ENCODE data around the gene PPFIBP2.

PPFIBP2 gene

GRCh38 chr11:7546324-7546791 is 32.6 kb downstream of the PPFIBP2 start (continued):
- no peak for TF ChIP-seq GLIS1 (tag by site-specific recombination; IDR thresholded peaks at IDR 0.05)

GRCh38 chr11:7547687-7548086 is 33.9 kb downstream of the PPFIBP2 start:
- Histone ChIP-seq H3K4me3 (ENCODE audit: low read depth, low read length) (no peak overlapping the region), H3K4me1 (ENCODE audit: control insufficient read depth, insufficient read depth, low read length) (no peaks in the 10 kb centered on the region), H3K27ac (ENCODE audit: extremely low read depth, low read depth, low read length) (no peak overlapping the region), H3K36me3 (ENCODE audit: control insufficient read depth in 2 of 2, insufficient read depth in 1 of 2, low read length in 2 of 2) (no peaks in the 10 kb centered on the region), H3K9me3 (ENCODE audit: control insufficient read depth, insufficient read depth, low read depth, low read length) (no peaks in the 10 kb centered on the region)
- ChIA-PET CTCF (interaction anchor here (0.8 to 1.0 kb wide), 3 partner anchors 8 to 109 kb away, joined by 3 to 4 read pairs (median 3); no protein-coding TSS in a partner anchor), POLR2A (no interaction called here)
- TF ChIP-seq ZNF112 (tag by site-specific recombination; IDR thresholded peaks at IDR 0.05): no peak
- no peak for TF ChIP-seq ZNF169 (tag by site-specific recombination; IDR thresholded peaks at IDR 0.05)
- no peak for TF ChIP-seq ZBTB44 (tag by site-specific recombination; IDR thresholded peaks at IDR 0.05)
- TF ChIP-seq ZFP3 (tag by site-specific recombination; IDR thresholded peaks at IDR 0.05; ENCODE audit: low read depth): no peak
- no peak for TF ChIP-seq ZNF148 (tag by site-specific recombination; IDR thresholded peaks at IDR 0.05; ENCODE audit: borderline replicate concordance)
- no peak for TF ChIP-seq ZNF510 (tag by site-specific recombination; IDR thresholded peaks at IDR 0.05; ENCODE audit: insufficient replicate concordance)
- no peak for TF ChIP-seq IKZF3 (tag by site-specific recombination; IDR thresholded peaks at IDR 0.05)
- no peak for TF ChIP-seq ZNF449 (tag by site-specific recombination; IDR thresholded peaks at IDR 0.05)
- TF ChIP-seq ZNF658 (tag by site-specific recombination; IDR thresholded peaks at IDR 0.05): no peak
- TF ChIP-seq ZNF214 (tag by site-specific recombination; IDR thresholded peaks at IDR 0.05; ENCODE audit: borderline replicate concordance): no peak
- TF ChIP-seq ZSCAN23 (tag by site-specific recombination; IDR thresholded peaks at IDR 0.05): no peak
- TF ChIP-seq ZFP69B (tag by site-specific recombination; IDR thresholded peaks at IDR 0.05): no peak
- TF ChIP-seq PRDM6 (tag by site-specific recombination; IDR thresholded peaks at IDR 0.05): no peak
- no peak for TF ChIP-seq ZNF121 (tag by site-specific recombination; IDR thresholded peaks at IDR 0.05)
- no peak for TF ChIP-seq ZBTB20 (tag by site-specific recombination; IDR thresholded peaks at IDR 0.05)

Measured in HEK293 (cell line).